GM12874 (cell line): ENCODE data around the gene CCDC85C.

Source experiments
- CTCF ChIP-seq: IDR thresholded peaks from 2 replicates; pipeline ENCODE4 v1.5.1; 2011; ENCODE audit warnings: low read depth, mild to moderate bottlenecking, control low read depth, low read length, moderate library complexity; ENCODE audit not compliant: insufficient read depth

Gene CCDC85C

GRCh38 chr14:99634443-99634842 is 30.4 kb upstream of the CCDC85C start:
- TF ChIP-seq CTCF = no peak

GRCh38 chr14:99633918-99634317 is 29.9 kb upstream of the CCDC85C start:
- TF ChIP-seq CTCF = no peak

- TF ChIP-seq CTCF = no peak
Observed at GRCh38 chr14:99633141-99633540, 29.1 kb upstream of the CCDC85C start.

- TF ChIP-seq CTCF = no peak
Observed at GRCh38 chr14:99632410-99633035, 28.5 kb upstream of the CCDC85C start.

GRCh38 chr14:99630202-99630601 is 26.2 kb upstream of the CCDC85C start:
- no peak for TF ChIP-seq CTCF

- peak; percentile 99 for TF ChIP-seq CTCF
Observed at GRCh38 chr14:99628887-99629618, 25.0 kb upstream of the CCDC85C start.

GRCh38 chr14:99627510-99628381 is 23.7 kb upstream of the CCDC85C start:
- no peak for TF ChIP-seq CTCF
